Keratinocyte (primary cell): Measurements from ENCODE around the gene CCDC201. TPM values are rescaled to one million over a fixed set of nuclear protein-coding genes. Genes with fewer than 3 reads are reported as not detected.
A peak's percentile ranks its signal among the peaks of the same experiment; 100 is the strongest.

ENCODE experiments used
- DNase-seq: peaks from one replicate; pipeline ENCODE4 v3.0.0-alpha.2; 2011; ENCODE audit warnings: low read depth, missing footprints, low spot score
- FAIRE-seq: peaks from 2 replicates; lab custom pipeline; 2011; peaks lifted over from hg19 to GRCh38; lab: Jason Lieb, UNC
- H2AFZ ChIP-seq: 2 replicates; pipeline ENCODE4 v1.6.0; 2012; ENCODE audit warnings: low read length, control low read depth, inconsistent platforms; ENCODE audit not compliant: control insufficient read depth
- H3K27ac ChIP-seq: 2 replicates; pipeline ENCODE4 v1.5.1; 2011; ENCODE audit warnings: low read length; ENCODE audit not compliant: control insufficient read depth, insufficient read depth
- H3K27me3 ChIP-seq: 3 replicates; pipeline ENCODE4 v1.6.0; 2011; ENCODE audit warnings: low read length; ENCODE audit not compliant: control insufficient read depth, insufficient read depth; ENCODE audit errors: extremely low read depth
- H3K36me3 ChIP-seq, 2 experiments: 2 replicates in 1 of 2; 3 replicates in 1 of 2; pipeline ENCODE4 v1.5.1; 2011; ENCODE audit warnings: low read length in 2 of 2, mild to moderate bottlenecking in 1 of 2; ENCODE audit not compliant: control insufficient read depth in 2 of 2, insufficient read depth in 2 of 2; ENCODE audit errors: extremely low read depth in 1 of 2
- H3K4me1 ChIP-seq: 3 replicates; pipeline ENCODE4 v1.5.1; 2011; ENCODE audit warnings: low read length; ENCODE audit not compliant: control insufficient read depth, insufficient read depth; ENCODE audit errors: extremely low read depth
- H3K4me2 ChIP-seq: 3 replicates; pipeline ENCODE4 v1.6.0; 2011; ENCODE audit warnings: low read depth, low read length; ENCODE audit not compliant: control insufficient read depth, insufficient read depth; ENCODE audit errors: extremely low read depth
- H3K4me3 ChIP-seq, 3 experiments: fragments of 200-600 bp in 1 of 3; sonication (generic) in 1 of 3; 2 replicates in 2 of 3; 3 replicates in 1 of 3; pipeline ENCODE4 v1.5.1; 2011 to 2016; ENCODE audit warnings: low read length in 3 of 3, mild to moderate bottlenecking in 3 of 3, control low read depth in 2 of 3, inconsistent platforms in 1 of 3, low read depth in 1 of 3, mixed read lengths in 1 of 3, mixed run types in 1 of 3, moderate library complexity in 1 of 3; ENCODE audit not compliant: control insufficient read depth in 2 of 3, insufficient read depth in 2 of 3; ENCODE audit errors: extremely low read depth in 1 of 3
- H3K79me2 ChIP-seq: 2 replicates; pipeline ENCODE4 v1.6.0; 2012; ENCODE audit warnings: low read length; ENCODE audit not compliant: control insufficient read depth, insufficient read depth
- H3K9ac ChIP-seq: 3 replicates; pipeline ENCODE4 v1.6.0; 2011; ENCODE audit warnings: low read length; ENCODE audit not compliant: control insufficient read depth, insufficient read depth; ENCODE audit errors: extremely low read depth
- H3K9me1 ChIP-seq: 3 replicates; pipeline ENCODE4 v1.6.0; 2011; ENCODE audit warnings: low read length; ENCODE audit not compliant: control insufficient read depth, insufficient read depth; ENCODE audit errors: extremely low read depth
- H3K9me3 ChIP-seq: 2 replicates; pipeline ENCODE4 v1.5.1; 2012; ENCODE audit warnings: low read depth, low read length; ENCODE audit not compliant: control insufficient read depth
- H4K20me1 ChIP-seq: 3 replicates; pipeline ENCODE4 v1.6.0; 2011; ENCODE audit warnings: low read length; ENCODE audit not compliant: control insufficient read depth, insufficient read depth; ENCODE audit errors: extremely low read depth
- EZH2 ChIP-seq: IDR thresholded peaks from one replicate; pipeline ENCODE4 v1.6.1; 2012; ENCODE audit warnings: inconsistent platforms, mild to moderate bottlenecking, low read length, moderate library complexity
- dilution Hi-C: fragments of 300-500 bp; cut with MboI; formaldehyde crosslinking; loops from one replicate; pipeline ENCODE4 v1.7.0; 2020; ENCODE audit warnings: low sequenced_read_pairs; ENCODE audit not compliant: extremely low pct_ligation_motif_present
- polyA plus RNA-seq, 5 experiments: library from polyadenylated mRNA; depleted of rRNA in 3 of 5; stranded (reverse) in 3 of 5; stranded (forward) in 1 of 5; unstranded in 1 of 5; fragments of >200 nt; gene quantifications; 1 replicate in 1 of 5; 2 replicates in 3 of 5; 3 replicates in 1 of 5; pipeline versions ENCODE4 v1.2.1 to v1.2.3, GENCODE V29; 2011 to 2012; ENCODE audit warnings: missing spikeins in 2 of 5, low read depth in 1 of 5, low replicate concordance in 1 of 5
- TF ChIP-seq, protein P1 (sequence below), 3 experiments: IDR thresholded peaks in 1 of 3; conservative IDR thresholded peaks in 1 of 3; optimal IDR thresholded peaks in 1 of 3; 2 replicates in 2 of 3; 3 replicates in 1 of 3; pipeline versions ENCODE3 to v1.5.1; 2011; ENCODE audit warnings: low read length in 3 of 3, mild to moderate bottlenecking in 3 of 3, moderate library complexity in 2 of 3, control low read depth in 1 of 3, inconsistent platforms in 1 of 3; ENCODE audit not compliant: insufficient read depth in 2 of 3; ENCODE audit errors: extremely low read depth in 1 of 3

CCDC201 gene
- polyA plus RNA-seq, 1 donor (not counting 4 experiments of a cell fraction or from before 2014, with no cell fraction given), result not detected

DNA sequence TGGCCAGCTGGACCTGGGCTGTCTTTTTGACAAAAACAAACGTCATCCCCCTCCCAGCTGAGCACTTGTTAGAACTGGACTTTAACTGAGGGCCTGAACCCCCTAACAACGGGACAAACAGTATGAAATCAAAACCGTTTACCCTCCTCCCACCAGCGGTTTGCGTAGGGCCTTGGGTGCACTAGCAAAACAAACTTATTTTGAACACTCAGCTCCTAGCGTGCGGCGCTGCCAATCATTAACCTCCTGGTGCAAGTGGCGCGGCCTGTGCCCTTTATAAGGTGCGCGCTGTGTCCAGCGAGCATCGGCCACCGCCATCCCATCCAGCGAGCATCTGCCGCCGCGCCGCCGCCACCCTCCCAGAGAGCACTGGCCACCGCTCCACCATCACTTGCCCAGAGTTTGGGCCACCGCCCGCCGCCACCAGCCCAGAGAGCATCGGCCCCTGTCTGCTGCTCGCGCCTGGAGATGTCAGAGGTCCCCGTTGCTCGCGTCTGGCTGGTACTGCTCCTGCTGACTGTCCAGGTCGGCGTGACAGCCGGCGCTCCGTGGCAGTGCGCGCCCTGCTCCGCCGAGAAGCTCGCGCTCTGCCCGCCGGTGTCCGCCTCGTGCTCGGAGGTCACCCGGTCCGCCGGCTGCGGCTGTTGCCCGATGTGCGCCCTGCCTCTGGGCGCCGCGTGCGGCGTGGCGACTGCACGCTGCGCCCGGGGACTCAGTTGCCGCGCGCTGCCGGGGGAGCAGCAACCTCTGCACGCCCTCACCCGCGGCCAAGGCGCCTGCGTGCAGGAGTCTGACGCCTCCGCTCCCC lies 15.5 kb upstream of the CCDC201 start, which contains the start of gene IGFBP1:
TSS of gene IGFBP1 (plus strand) at position 304 of the 808 bp plus-strand sequence. CDS start at position 469, 165 bp downstream.
- H3K4me3 ChIP-seq, result peak within 1 kb of the TSS; percentile 31 to 40 (median 38)
- FAIRE-seq, result no peak
- no peaks in the 10 kb centered on the region for H3K9me1 ChIP-seq
- TF ChIP-seq, protein P1, sequence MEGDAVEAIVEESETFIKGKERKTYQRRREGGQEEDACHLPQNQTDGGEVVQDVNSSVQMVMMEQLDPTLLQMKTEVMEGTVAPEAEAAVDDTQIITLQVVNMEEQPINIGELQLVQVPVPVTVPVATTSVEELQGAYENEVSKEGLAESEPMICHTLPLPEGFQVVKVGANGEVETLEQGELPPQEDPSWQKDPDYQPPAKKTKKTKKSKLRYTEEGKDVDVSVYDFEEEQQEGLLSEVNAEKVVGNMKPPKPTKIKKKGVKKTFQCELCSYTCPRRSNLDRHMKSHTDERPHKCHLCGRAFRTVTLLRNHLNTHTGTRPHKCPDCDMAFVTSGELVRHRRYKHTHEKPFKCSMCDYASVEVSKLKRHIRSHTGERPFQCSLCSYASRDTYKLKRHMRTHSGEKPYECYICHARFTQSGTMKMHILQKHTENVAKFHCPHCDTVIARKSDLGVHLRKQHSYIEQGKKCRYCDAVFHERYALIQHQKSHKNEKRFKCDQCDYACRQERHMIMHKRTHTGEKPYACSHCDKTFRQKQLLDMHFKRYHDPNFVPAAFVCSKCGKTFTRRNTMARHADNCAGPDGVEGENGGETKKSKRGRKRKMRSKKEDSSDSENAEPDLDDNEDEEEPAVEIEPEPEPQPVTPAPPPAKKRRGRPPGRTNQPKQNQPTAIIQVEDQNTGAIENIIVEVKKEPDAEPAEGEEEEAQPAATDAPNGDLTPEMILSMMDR (optimal IDR thresholded peaks at IDR 0.05 in 1 of 3, IDR thresholded peaks at IDR 0.05 in 1 of 3, conservative IDR thresholded peaks at IDR 0.05 in 1 of 3; ENCODE audit: extremely low read depth in 1 of 3, insufficient read depth in 2 of 3, low read length in 3 of 3), result no peak
- peak; percentile 63 for TF ChIP-seq EZH2
- no peak within 1 kb of the TSS for H3K27ac ChIP-seq
- H3K9me3 ChIP-seq, result no peaks in the 10 kb centered on the region
- no peaks in the 10 kb centered on the region for H3K36me3 ChIP-seq
- H3K4me2 ChIP-seq, result peak within 1 kb of the TSS; percentile 72
- no peak within 1 kb of the TSS for H3K9ac ChIP-seq
- H3K27me3 ChIP-seq, result peaks cover 20% of the 10 kb centered on the region
- no peaks in the 10 kb centered on the region for H4K20me1 ChIP-seq
- peak within 1 kb of the TSS; percentile 75 for H2AFZ ChIP-seq
- dilution Hi-C loops, result no loop called here
- DNase-seq, result no peak
- no peaks in the 10 kb centered on the region for H3K79me2 ChIP-seq
- H3K4me1 ChIP-seq, result peaks cover 5% of the 10 kb centered on the region

DNA sequence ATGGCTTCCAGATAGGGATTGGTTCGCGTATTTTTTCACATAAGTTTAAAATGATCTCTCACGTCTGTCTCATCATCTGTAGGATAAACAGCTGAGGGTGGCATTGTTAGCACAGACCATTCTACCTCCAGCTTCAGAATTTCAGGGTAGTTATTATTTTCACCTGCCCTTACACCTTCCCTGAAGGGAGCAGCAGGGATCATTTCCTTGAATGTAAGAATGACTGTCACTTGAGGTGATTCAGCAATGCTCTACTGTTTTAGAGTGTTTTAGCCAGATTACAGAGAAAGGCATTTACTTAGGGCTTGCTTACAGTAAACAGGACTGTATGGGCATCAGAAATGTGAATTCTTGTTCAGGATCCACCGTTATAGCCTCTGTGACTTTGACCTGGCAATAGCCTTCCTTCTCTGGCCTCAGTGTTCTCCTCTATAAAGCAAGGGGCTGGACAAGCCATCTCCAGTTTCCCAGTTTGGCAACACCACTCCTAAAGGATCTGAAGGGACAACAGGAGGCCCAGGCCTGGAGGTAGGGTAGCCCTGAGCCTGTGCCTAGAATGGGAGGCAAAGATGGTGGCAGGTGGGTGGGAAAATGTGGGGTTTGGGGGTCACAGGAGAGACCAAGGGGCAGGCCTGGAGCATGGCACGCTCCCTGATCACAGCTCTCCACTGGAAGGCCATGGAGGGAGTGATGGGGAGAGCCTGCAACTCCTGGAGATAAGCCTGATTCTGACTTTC lies 14.2 kb upstream of the CCDC201 start:
- Histone ChIP-seq H3K4me1 (peaks cover 5% of the 10 kb centered on the region), H3K4me3 (no peak overlapping the region), H3K9me1 (no peaks in the 10 kb centered on the region), H3K9me3 (no peaks in the 10 kb centered on the region), H2AFZ (no peak overlapping the region), H3K27ac (no peak overlapping the region), H3K36me3 (no peaks in the 10 kb centered on the region), H4K20me1 (no peaks in the 10 kb centered on the region), H3K79me2 (no peaks in the 10 kb centered on the region), H3K27me3 (peaks cover 18% of the 10 kb centered on the region), H3K9ac (no peak overlapping the region), H3K4me2 (no peak overlapping the region)
- dilution Hi-C loops, result no loop called here
- no peak for DNase-seq
- FAIRE-seq, result no peak
- no peak for TF ChIP-seq EZH2
- TF ChIP-seq, protein P1 (optimal IDR thresholded peaks at IDR 0.05 in 1 of 3, IDR thresholded peaks at IDR 0.05 in 1 of 3, conservative IDR thresholded peaks at IDR 0.05 in 1 of 3; ENCODE audit: extremely low read depth in 1 of 3, insufficient read depth in 2 of 3, low read length in 3 of 3), result no peak
